GM23338 (cell line): Measurements from ENCODE around the gene TNFRSF21. TPM values are rescaled to one million over a fixed set of nuclear protein-coding genes. Genes with fewer than 3 reads are reported as not detected.

ENCODE experiments used
- ATAC-seq: fragments of 200-7000 bp; cut with Tn5 transposase; 3 replicates; pipeline ENCODE4 v1.9.1; 2020
- DNase-seq: peaks from one replicate; pipeline ENCODE4 v3.0.0-alpha.2; 2015; ENCODE audit warnings: low spot score
- H2AFZ ChIP-seq: fragments of 200-600 bp; sonication (generic); 2 replicates; pipeline ENCODE4 v1.8.0; 2016; ENCODE audit warnings: antibody characterized with exemption, mild to moderate bottlenecking, moderate library complexity
- H3F3A ChIP-seq: fragments of 200-600 bp; sonication (generic); replicated peaks from 2 replicates; pipeline ENCODE4 v1.8.0; 2017; ENCODE audit warnings: antibody characterized with exemption, mixed run types, low read depth
- H3K27ac ChIP-seq: fragments of 200-600 bp; sonication (generic); 2 replicates; pipeline ENCODE4 v1.6.1; 2016; ENCODE audit warnings: low read depth
- H3K27me3 ChIP-seq: fragments of 200-600 bp; sonication (generic); 2 replicates; pipeline ENCODE4 v1.8.0; 2016; ENCODE audit warnings: mild to moderate bottlenecking, mixed run types, moderate library complexity; ENCODE audit not compliant: insufficient read depth
- H3K36me3 ChIP-seq: fragments of 200-600 bp; sonication (generic); 2 replicates; pipeline ENCODE4 v1.8.0; 2016; ENCODE audit warnings: mild to moderate bottlenecking; ENCODE audit not compliant: insufficient read depth
- H3K4me1 ChIP-seq: fragments of 200-600 bp; sonication (generic); 2 replicates; pipeline ENCODE4 v1.8.0; 2016; ENCODE audit warnings: mild to moderate bottlenecking, moderate library complexity; ENCODE audit not compliant: insufficient read depth
- H3K4me2 ChIP-seq: fragments of 200-600 bp; sonication (generic); 2 replicates; pipeline ENCODE4 v1.7.1; 2017; ENCODE audit warnings: mixed run types
- H3K4me3 ChIP-seq: fragments of 200-600 bp; sonication (generic); 2 replicates; pipeline ENCODE4 v1.6.1; 2016; ENCODE audit warnings: mixed run types
- H3K79me2 ChIP-seq: fragments of 200-600 bp; sonication (generic); replicated peaks from 2 replicates; pipeline ENCODE4 v1.8.0; 2017; ENCODE audit warnings: mild to moderate bottlenecking; ENCODE audit not compliant: insufficient read depth
- H3K9me2 ChIP-seq: fragments of 200-600 bp; sonication (generic); 2 replicates; pipeline ENCODE4 v1.8.0; 2017; ENCODE audit not compliant: insufficient read depth
- H4K20me1 ChIP-seq: fragments of 200-600 bp; sonication (generic); replicated peaks from 2 replicates; pipeline ENCODE4 v1.8.0; 2017; ENCODE audit warnings: mild to moderate bottlenecking; ENCODE audit not compliant: insufficient read depth
- H3K27ac Mint-ChIP-seq: 2 replicates; pipeline ENCODE4 v1.8.0; 2020; ENCODE audit warnings: inconsistent platforms, mild to moderate bottlenecking, moderate library complexity, mixed read lengths
- H3K27me3 Mint-ChIP-seq: 3 replicates; pipeline ENCODE4 v1.8.0; 2022; ENCODE audit warnings: low read depth, mild to moderate bottlenecking, moderate library complexity, mixed read lengths, inconsistent platforms; ENCODE audit not compliant: insufficient read depth, poor library complexity
- H3K36me3 Mint-ChIP-seq: 3 replicates; pipeline ENCODE4 v1.8.0; 2021; ENCODE audit warnings: low read depth, mild to moderate bottlenecking, inconsistent platforms, moderate library complexity, mixed read lengths
- H3K4me1 Mint-ChIP-seq: 3 replicates; pipeline ENCODE4 v1.8.0; 2020; ENCODE audit warnings: mild to moderate bottlenecking, inconsistent platforms, mixed read lengths
- H3K4me3 Mint-ChIP-seq: 3 replicates; pipeline ENCODE4 v1.8.0; 2021; ENCODE audit warnings: moderate library complexity, mild to moderate bottlenecking, inconsistent platforms, mixed read lengths
- H3K9me3 Mint-ChIP-seq: 3 replicates; pipeline ENCODE4 v1.8.0; 2020; ENCODE audit warnings: moderate library complexity, mild to moderate bottlenecking, inconsistent platforms, mixed read lengths
- CREB1 ChIP-seq: fragments of 250-450 bp; sonication (Bioruptor Pico); IDR thresholded peaks from 2 replicates; pipeline ENCODE4 v1.5.0; 2020; ENCODE audit warnings: low read depth, mild to moderate bottlenecking, moderate library complexity
- EZH2 ChIP-seq: fragments of 200-600 bp; sonication (generic); IDR thresholded peaks from one replicate; pipeline ENCODE4 v1.8.0; 2017; ENCODE audit warnings: antibody characterized with exemption, mild to moderate bottlenecking, low read depth; ENCODE audit not compliant: unreplicated experiment
- EZH2phosphoT487 ChIP-seq: fragments of 200-600 bp; sonication (generic); IDR thresholded peaks from one replicate; pipeline ENCODE4 v1.8.1; 2018; ENCODE audit warnings: antibody characterized with exemption; ENCODE audit not compliant: unreplicated experiment
- JUNB ChIP-seq: IDR thresholded peaks from one replicate; pipeline ENCODE4 v1.6.1; 2016; ENCODE audit warnings: antibody characterized with exemption; ENCODE audit not compliant: unreplicated experiment
- STAT1 ChIP-seq: IDR thresholded peaks from one replicate; pipeline ENCODE4 v1.6.1; 2016; ENCODE audit warnings: antibody characterized with exemption; ENCODE audit not compliant: unreplicated experiment
- ZNF114 ChIP-seq: fragments of 250-450 bp; sonication (Bioruptor Pico); IDR thresholded peaks from 2 replicates; pipeline ENCODE4 v1.5.0; 2020; ENCODE audit warnings: mild to moderate bottlenecking, moderate library complexity
- polyA plus RNA-seq: library from polyadenylated mRNA; unstranded; fragments of >200 nt; fragmentation: Nextera tagmentation; extraction: Ambion mirVana; gene quantifications from 2 replicates; pipeline ENCODE4 v1.2.1, GENCODE V29; 2016
- total RNA-seq: library from RNA; depleted of rRNA; stranded (reverse); fragments of >200 nt; shearing (Covaris generic); gene quantifications from 2 replicates; pipeline ENCODE4 v1.2.3, GENCODE V29; 2014
- TF ChIP-seq, protein P1 (sequence below), 2 experiments: fragments of 200-600 bp in 1 of 2; sonication (generic) in 1 of 2; conservative IDR thresholded peaks; 2 replicates each; pipeline versions ENCODE4 v1.5.1 to v1.6.1; 2016 to 2017; ENCODE audit warnings: antibody characterized with exemption in 2 of 2, low read depth in 2 of 2, mild to moderate bottlenecking in 2 of 2, moderate library complexity in 1 of 2
- TF ChIP-seq, protein P2 (sequence below): IDR thresholded peaks from 2 replicates; pipeline ENCODE4 v1.6.1; 2016; ENCODE audit warnings: antibody characterized with exemption
- TF ChIP-seq, protein P3 (sequence below): IDR thresholded peaks from one replicate; pipeline ENCODE4 v1.6.1; 2018; ENCODE audit warnings: antibody characterized with exemption; ENCODE audit not compliant: unreplicated experiment

Gene TNFRSF21
- total and polyA plus RNA-seq, 2 experiments from 2014 or later, result 22.1 to 48.1 TPM

DNA sequence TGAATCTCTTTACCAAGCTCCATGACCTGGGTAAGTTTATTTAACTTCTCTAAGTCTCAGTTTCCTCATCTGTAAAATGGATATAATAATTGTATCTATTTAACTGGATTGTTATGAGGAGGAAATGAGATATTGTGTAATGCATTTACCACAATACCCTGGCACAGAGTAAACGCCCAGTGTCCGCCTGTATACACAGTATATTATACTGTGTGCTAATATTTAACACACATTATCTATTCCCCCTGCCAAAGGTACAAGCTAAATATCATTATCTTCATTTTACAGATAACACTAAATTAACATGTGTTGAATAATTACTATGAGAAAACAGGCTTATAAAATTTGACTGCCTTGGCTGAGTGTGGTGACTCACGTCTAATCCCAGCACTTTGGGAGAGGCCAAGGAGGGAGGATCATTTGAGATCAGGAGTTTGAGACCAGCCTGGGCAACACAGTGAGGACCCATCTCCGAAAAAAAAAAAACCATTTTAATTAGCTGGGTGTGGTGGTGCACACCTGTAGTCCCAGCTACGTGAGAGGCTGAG, 38.7 kb upstream of the TNFRSF21 start:
- Histone ChIP-seq H3K36me3 (no peaks in the 10 kb centered on the region), H3K79me2 (no peaks in the 10 kb centered on the region), H3K4me1 (no peaks in the 10 kb centered on the region), H2AFZ (no peak overlapping the region), H3K9me2 (peaks cover 9% of the 10 kb centered on the region; the same call in 1 of the 2 replicates), H3K27ac (no peak overlapping the region), H3K4me2 (no peak overlapping the region), H3K27me3 (no peaks in the 10 kb centered on the region), H3K4me3 (no peak overlapping the region), H3F3A (no peaks in the 10 kb centered on the region), H4K20me1 (no peaks in the 10 kb centered on the region)
- Mint-ChIP-seq H3K27ac (no peak overlapping the region), H3K4me3 (no peak overlapping the region), H3K4me1 (no peaks in the 10 kb centered on the region), H3K9me3 (no peaks in the 10 kb centered on the region), H3K27me3 (peaks cover 4% of the 10 kb centered on the region), H3K36me3 (no peaks in the 10 kb centered on the region)
- no peak for ATAC-seq
- TF ChIP-seq, protein P1, sequence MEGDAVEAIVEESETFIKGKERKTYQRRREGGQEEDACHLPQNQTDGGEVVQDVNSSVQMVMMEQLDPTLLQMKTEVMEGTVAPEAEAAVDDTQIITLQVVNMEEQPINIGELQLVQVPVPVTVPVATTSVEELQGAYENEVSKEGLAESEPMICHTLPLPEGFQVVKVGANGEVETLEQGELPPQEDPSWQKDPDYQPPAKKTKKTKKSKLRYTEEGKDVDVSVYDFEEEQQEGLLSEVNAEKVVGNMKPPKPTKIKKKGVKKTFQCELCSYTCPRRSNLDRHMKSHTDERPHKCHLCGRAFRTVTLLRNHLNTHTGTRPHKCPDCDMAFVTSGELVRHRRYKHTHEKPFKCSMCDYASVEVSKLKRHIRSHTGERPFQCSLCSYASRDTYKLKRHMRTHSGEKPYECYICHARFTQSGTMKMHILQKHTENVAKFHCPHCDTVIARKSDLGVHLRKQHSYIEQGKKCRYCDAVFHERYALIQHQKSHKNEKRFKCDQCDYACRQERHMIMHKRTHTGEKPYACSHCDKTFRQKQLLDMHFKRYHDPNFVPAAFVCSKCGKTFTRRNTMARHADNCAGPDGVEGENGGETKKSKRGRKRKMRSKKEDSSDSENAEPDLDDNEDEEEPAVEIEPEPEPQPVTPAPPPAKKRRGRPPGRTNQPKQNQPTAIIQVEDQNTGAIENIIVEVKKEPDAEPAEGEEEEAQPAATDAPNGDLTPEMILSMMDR (conservative IDR thresholded peaks at IDR 0.05; ENCODE audit: low read depth in 2 of 2), result no peak
- TF ChIP-seq ZNF114 (CRISPR knock-in tag), result no peak
- TF ChIP-seq EZH2phosphoT487, result no peak
- no peak for TF ChIP-seq CREB1
- TF ChIP-seq JUNB, result no peak
- TF ChIP-seq, protein P2, sequence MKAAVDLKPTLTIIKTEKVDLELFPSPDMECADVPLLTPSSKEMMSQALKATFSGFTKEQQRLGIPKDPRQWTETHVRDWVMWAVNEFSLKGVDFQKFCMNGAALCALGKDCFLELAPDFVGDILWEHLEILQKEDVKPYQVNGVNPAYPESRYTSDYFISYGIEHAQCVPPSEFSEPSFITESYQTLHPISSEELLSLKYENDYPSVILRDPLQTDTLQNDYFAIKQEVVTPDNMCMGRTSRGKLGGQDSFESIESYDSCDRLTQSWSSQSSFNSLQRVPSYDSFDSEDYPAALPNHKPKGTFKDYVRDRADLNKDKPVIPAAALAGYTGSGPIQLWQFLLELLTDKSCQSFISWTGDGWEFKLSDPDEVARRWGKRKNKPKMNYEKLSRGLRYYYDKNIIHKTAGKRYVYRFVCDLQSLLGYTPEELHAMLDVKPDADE, result no peak
- DNase-seq, result no peak

DNA sequence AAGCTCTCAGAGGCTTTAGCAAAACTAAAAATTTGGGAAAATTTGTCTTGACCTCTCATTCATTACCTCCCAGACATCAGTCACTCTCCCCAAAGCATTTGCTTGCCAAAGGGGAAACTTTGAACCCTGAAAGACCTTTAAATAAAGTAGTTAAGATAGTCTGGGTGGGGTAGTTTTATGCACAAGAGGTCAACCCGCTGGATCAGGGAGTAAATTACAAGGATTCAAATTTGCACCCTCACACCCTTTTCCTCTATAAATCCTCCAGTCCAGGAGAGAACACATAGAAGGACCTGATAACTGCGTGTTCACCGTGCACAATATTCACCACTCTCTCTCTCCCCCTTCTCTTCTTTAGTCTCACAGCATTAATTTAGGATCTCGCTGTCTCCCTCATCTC, 36.1 kb upstream of the TNFRSF21 start:
- Histone ChIP-seq H3K4me3 (no peak overlapping the region), H3K4me2 (no peak overlapping the region), H3K27ac (no peak overlapping the region), H3K4me1 (no peaks in the 10 kb centered on the region), H3K9me2 (no peaks in the 10 kb centered on the region), H3K27me3 (no peaks in the 10 kb centered on the region), H3K79me2 (no peaks in the 10 kb centered on the region), H4K20me1 (no peaks in the 10 kb centered on the region), H3F3A (no peaks in the 10 kb centered on the region), H3K36me3 (no peaks in the 10 kb centered on the region), H2AFZ (no peak overlapping the region)
- DNase-seq (no peak), ATAC-seq (no peak)
- TF ChIP-seq, protein P3, sequence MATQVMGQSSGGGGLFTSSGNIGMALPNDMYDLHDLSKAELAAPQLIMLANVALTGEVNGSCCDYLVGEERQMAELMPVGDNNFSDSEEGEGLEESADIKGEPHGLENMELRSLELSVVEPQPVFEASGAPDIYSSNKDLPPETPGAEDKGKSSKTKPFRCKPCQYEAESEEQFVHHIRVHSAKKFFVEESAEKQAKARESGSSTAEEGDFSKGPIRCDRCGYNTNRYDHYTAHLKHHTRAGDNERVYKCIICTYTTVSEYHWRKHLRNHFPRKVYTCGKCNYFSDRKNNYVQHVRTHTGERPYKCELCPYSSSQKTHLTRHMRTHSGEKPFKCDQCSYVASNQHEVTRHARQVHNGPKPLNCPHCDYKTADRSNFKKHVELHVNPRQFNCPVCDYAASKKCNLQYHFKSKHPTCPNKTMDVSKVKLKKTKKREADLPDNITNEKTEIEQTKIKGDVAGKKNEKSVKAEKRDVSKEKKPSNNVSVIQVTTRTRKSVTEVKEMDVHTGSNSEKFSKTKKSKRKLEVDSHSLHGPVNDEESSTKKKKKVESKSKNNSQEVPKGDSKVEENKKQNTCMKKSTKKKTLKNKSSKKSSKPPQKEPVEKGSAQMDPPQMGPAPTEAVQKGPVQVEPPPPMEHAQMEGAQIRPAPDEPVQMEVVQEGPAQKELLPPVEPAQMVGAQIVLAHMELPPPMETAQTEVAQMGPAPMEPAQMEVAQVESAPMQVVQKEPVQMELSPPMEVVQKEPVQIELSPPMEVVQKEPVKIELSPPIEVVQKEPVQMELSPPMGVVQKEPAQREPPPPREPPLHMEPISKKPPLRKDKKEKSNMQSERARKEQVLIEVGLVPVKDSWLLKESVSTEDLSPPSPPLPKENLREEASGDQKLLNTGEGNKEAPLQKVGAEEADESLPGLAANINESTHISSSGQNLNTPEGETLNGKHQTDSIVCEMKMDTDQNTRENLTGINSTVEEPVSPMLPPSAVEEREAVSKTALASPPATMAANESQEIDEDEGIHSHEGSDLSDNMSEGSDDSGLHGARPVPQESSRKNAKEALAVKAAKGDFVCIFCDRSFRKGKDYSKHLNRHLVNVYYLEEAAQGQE, result no peak
- TF ChIP-seq STAT1 (no peak), EZH2 (no peak)
- TF ChIP-seq, protein P2, result no peak
- Mint-ChIP-seq H3K36me3 (no peaks in the 10 kb centered on the region), H3K27ac (no peak overlapping the region), H3K4me3 (no peak overlapping the region), H3K9me3 (no peaks in the 10 kb centered on the region), H3K27me3 (peaks cover 5% of the 10 kb centered on the region), H3K4me1 (no peaks in the 10 kb centered on the region)
